NCI-H2081 (cell line): Measurements from ENCODE around the gene RNF169.
"Not testable (repeated sequence)": the region's sequence is repeated elsewhere in the genome, so short reads cannot be mapped to it uniquely, and the experiment has no call there.

Experiments
- DNase-seq, 2 experiments: peaks; one replicate each; lab custom pipeline; 2025; lab: John Stamatoyannopoulos, UW

Gene RNF169

DNA sequence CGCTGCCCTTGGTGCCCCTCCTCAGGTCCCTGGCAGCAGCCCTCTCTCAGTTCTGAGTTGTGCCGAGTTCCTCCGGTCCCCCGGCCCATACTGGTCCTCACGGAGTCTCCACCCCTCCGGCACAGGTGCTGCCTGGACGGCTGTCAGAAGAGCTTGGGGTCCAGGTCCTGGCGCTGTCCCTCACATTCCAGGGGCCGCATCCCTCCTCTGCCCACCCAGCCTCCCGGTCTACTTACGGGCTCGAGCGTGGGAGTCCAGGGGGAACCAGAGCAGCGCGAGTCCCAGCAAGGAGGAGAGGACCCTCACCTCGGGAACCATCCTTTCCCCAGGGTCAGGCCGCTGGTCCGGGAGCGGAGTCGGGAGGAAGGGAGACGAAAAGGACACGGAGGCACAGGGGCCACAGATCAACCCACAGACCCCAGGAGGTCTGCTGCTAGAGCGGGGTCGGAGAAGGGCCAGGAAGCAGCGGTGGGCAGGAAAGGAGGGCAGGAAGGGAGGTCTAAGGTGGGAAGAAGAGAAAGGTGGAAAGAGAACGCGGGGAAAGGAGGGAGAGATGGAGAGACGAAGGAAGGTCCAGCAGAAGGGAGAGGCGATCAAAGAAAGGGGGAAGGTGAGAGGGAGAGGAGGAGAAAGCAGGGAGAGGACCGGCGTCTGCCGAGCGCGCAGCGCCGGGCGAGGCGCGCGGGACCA, 17.9 kb upstream of the RNF169 start:
- no peak for DNase-seq

- no peak for DNase-seq
Observed at GRCh38 chr11:74731301-74732094, 17.2 kb upstream of the RNF169 start, which contains the start of gene CHRDL2. CHRDL2 (minus strand) TSS chr11:74731426; CDS start chr11:74730888, 538 bp downstream.

DNA sequence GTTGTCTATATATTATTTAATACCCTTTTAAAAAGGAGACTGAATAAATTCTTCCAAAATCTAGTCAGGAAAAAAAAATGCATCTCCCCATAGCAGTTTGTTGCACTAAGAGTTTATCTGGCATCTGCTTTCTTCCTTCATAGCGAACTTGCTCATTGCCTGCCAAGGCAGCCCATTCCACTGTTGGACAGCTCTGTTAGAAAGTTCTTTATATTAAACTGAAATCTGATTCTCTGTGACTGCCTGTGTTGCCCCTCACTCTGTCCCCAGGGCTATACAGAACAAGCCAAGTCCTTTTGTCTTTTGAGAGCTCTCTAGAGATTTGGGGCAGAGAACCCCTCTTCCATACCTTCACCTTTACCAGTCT, 14.1 kb upstream of the RNF169 start:
- DNase-seq, result no peak

DNA sequence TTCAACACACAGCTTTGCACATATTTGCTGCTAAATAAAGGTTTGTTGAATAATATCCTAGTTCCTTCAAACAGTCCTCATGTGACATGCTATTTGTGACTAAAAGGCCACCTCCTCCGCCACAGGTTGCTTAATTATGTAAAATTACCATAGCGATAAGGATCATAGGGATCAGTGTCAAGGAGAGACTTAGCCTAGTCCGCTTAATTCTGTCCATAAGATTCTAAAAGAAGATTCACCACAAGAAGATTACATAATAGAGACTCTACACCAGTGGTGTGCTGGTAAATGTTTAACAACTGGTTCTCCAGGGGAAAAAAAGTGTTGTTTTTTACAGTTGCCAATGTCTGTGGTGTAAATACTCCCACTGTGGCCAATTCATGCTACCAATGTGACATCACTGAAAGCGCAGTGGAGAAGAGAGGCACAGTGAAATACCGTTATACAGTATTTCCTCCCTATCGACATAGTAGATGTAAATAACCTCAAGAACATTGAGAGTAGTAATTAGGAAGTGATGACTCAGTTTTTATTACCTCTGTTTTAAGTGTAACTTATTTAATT, 13.2 kb upstream of the RNF169 start:
- DNase-seq, result no peak

GRCh38 chr11:74736031-74736430, 12.6 kb upstream of the RNF169 start:
- no peak for DNase-seq

DNA sequence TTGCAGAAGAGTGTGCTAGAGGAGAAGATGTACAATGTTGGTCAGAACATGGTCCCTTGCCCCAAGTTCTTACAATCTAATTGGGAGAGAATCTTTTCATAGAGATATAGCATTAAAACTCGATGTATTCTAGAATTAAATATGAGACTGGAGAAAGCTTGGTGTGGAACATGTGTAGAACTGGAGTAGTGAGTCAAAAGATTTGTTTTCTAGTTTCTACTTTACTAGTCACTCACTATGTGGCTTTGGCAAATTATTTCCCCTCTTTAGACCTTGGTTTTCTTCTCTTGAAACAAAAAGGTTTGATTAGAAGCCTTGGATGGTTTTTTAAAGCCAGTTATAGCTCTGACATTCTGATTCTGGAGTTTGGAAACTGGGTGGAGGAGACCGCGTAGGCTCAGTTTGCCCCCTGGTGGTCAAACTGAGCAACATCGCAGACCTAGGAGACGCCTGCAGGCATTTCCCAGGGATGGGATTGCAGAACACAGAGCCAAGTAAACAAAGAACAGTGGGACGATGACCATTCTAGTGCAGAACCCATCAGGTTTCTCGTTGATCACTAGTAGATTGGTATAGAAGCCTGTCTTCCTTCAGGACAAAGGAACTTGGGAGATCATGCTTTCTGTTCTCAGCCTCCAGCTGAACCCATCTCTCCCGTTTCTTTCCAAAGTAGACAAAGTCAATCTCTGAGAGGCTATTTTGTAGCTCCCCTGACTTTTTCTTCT, 8.9 kb upstream of the RNF169 start:
- no peak for DNase-seq

DNA sequence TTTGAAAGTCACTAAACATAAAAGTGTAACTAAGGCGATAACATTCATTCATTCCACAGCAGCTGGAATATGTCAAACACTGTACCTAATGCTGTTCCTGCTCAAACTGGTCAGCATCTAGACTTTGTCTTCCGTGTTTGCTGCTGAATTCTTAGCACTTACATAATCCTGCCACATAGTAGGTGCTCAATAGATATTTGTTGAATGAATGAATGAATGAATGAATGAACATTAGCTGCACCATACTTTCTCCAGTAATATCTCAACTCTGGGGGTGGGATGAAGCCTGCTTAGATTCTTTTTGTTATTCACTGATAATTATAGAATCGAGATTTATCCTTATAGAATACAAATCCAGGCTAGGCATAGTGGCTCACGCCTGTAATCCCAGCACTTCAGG, 6.6 kb upstream of the RNF169 start:
- DNase-seq, result no peak

DNA sequence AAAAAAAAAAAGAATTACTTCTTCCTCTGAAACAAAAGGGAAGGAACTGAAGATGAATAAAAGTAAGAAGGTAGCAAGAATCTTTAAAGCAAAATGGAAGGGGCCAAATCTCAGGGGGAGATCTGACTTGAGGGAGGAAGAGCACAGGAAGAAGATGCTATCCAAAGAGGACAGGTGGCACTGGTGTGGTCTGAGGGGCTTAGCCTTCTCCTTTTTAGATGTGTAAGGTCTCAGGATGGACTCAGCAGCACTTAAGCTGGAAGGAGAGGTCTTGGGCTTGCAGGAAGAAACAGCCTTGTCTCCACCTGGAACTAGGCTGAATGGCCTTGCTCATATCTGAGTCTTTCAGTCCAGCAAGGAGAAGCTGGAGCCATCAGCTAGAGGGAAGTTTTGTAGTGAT, 5.0 kb upstream of the RNF169 start:
- DNase-seq, result no peak

DNA sequence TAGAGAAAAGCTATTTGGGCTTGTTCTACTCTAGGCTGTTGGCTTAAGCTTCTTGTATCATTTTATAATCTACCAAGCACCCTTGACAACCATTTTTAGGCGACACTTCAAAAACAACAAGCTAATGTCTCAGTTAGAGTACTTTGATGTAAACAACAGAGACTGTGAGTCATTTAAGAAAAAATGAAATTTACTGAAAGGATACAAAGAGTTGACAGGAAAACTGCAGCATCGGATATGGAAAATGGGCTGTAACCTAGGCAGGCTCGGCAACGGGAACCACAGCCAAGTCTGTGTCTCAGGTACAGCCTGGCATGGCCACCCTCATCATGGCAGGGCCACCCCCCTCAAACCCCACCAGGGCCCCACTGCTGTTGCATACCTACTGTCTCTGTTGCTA, 4.4 kb upstream of the RNF169 start:
- DNase-seq, result no peak

DNA sequence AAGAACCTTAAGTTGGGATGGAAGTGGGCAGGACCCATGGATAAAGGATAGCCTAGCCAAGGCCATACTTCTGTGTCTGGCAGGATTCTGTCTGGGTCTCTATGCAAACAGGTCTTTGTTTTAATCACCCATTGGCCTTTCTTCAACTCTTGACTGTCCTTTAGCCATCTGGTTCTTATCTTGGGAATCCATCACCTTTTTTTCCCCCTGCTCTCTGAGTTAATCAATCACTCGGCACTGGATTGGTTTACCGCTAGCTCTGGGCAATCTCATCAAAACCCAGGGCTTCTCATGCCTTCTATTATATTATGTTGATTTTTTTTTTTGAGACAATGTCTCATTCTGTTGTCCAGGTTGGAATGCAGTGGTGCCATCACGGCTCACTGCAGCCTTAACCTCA, 1.8 kb upstream of the RNF169 start:
- DNase-seq, result no peak

DNA sequence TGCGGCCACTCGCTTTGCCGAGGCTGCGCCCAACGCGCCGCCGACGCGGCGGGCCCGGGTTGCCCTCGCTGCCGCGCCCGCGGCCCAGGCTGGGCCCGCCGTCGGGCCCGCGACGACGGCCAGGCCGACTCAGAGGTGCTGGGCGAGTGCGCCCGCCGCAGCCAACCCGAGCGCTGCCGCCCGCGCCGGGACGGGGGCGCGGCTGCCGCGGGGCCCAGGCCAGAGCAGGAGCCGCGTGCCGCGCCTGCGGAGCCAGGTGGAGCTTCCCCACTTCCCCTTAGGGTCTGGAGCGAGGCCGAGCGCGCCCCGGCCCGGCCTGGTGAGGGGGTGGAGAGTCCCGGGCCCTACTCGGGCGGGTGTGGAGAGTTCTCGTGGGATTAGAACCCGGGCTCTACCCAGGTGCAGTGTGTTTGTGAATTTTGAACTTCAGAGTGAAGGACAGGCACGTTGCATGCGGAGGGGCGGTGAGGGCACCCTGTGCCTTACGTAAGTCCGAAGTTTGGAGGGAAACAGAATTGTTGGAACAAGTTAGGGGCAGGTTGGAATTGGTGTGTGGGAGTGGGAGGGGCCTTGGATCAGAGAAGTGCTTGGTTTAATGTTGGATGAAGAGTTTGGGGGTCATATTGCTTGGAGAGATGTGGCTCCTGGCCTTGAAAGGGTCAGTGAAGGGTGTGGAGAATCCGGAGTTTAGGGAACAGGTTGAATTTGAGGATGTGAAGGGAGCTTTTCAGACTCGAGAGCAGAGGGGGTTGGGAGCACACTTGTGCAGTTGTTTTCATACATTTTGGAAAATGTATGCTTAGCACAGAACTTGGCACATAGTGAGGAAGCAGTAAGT, 697 bp downstream of the RNF169 start:
- peak; percentile 20 to 48 for DNase-seq

DNA sequence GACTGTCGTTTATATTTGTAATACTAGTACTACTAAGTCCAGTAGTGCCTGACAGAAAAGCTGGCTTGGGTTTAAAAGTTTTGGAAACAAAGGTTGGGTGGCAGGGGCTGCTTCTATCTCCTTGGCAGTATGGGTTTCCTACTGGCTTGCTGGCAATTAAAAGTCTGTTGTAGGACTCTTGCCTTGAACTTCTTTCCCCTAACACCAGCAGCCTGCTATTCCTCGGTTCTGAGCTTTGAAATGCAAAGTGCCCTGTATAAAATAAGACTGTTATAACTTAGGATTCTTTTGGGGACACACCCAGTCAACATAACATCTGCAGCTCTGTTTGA, 1.3 kb downstream of the RNF169 start:
- no peak for DNase-seq

- DNase-seq, result not testable (repeated sequence)
Observed at GRCh38 chr11:74750598-74750997, 1.9 kb downstream of the RNF169 start.

GRCh38 chr11:74751303-74751702, 2.7 kb downstream of the RNF169 start:
- DNase-seq, result no peak

DNA sequence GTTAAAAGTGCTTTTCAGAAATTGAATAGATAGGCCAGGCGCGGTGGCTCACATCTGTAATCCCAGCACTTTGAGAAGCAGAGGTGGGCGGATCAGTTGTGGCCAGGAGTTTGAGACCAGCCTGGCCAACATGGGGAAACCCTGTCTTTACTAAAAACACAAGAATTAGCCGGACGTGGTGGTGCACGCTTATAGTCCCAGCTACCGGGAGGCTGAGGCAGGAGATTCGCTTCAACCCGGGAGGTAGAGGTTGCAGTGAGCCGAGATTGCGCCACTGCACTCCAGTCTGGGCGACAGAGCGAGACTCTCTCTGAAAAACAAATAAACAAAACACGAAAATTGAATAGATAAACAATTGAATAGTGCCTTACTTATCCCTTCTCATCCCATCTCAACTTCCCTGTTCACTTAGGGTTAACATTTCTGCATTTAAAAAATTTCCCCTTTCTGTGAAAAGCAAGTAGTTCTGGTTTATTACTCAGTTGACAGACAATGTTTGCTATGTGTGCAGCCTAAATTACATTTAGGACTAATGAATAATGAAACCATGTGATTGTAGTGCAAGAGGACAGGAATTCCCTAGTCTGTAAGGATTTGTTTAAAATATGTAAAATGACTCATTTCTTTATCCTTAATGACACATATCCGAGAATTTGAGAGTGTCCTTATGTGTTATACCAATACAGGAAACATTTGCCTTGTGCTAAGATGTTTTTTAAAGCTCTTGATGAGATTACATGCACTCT, 6.0 kb downstream of the RNF169 start:
- no peak for DNase-seq

- DNase-seq, result no peak
Observed at GRCh38 chr11:74755395-74755995, 6.8 kb downstream of the RNF169 start.

DNA sequence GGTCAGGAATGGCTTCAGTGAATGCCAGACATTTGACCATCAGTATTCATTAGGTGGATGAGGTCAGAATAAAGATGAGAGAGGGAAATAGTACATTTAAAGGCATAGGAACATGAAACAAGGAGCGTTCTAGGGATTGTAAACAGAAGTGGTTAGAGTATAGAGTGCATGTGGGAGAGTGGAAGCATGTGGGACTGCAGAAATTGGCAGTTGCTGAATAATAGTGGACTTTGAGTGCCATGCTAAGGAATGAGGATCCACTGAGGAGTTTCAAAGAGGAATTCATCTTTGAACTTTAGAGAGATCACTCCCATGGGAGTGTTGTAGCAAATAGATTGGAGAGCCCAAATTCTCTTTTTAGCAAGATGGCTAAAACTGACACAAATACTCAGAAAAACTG, 7.9 kb downstream of the RNF169 start:
- no peak for DNase-seq

- DNase-seq, result no peak
Observed at GRCh38 chr11:74766905-74767304, 18.3 kb downstream of the RNF169 start.

DNA sequence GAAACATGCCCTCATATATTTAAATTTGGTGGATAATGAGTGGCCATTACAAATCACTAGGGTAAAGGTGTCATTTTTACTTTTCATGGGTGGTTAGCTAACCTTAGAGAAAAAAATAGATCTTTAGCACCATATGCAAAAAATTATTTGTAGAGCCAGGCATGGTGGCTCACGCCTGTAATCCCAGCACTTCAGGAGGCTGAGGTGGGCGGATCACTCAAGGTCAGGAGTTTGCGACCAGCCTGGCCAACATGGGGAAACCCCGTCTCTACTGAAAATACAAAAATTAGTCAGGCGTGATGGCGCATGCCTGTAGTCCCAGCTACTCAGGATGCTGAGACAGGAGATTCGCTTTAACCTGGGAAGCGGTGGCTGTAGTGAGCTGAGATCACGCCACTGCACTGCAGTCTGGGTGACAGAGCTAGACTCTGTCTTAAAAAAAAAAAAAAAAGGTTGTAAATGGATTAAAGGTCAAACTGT, 19.6 kb downstream of the RNF169 start:
- not testable (repeated sequence) for DNase-seq

DNA sequence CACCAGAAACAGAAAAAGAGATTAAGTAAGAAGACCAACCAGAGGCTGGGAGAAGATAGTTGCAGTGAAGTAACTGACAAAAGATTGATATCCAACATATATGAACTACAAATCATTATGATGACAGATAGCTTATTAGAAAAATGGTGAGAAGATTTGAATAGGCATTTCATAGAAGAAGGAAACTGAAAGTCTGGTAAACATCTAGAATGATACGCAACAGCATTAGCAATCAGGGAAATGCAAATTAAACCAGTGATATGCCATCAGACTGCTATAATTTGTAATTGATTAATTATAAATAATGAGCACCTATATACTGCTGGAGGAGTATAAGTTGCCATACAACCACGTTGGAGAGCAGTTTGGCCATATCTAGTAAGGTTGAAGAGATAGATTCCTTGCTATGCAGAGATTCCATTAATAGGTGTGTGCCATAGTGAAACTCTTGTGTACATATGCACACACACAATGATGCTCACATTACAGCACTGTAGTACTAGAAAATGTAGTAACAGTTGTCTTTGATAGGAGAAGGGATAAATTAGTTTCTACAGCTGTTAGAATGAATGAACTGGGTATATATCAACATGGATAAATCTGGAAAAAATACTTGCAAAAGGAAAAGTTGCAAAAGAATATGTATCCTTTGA, 20.5 kb downstream of the RNF169 start:
- no peak for DNase-seq
